ENCODE results near the gene KCNT1.

DNA sequence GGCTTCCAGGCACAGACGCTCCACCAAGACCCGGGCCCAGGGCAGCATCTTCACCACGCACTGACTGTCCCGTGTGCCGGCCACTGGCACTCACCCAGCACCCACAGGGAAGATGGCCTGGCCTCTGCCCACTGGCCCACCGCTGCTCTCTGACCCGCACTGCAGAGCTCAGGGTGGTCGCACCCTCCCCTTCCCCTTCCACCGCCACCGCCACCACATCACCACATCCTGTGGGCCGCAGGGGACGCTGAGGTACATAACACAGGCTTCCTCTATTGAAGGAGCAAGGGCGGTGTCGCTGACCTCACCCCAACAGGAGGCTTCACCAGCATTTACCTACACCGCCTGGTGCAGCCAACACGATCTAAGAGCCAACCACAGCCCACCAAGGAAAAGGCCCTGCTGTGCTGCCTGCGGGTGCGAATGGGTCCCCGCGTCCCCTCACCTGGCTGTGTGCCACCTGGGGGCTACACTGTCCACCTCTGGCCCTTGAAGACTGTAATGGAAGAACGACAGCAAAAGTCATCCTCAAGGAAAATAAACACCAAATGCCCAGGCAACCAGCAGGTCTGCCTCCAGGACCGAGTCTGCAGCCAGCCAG, 103.5 kb downstream of the KCNT1 start:
- TF ChIP-seq, protein P1, sequence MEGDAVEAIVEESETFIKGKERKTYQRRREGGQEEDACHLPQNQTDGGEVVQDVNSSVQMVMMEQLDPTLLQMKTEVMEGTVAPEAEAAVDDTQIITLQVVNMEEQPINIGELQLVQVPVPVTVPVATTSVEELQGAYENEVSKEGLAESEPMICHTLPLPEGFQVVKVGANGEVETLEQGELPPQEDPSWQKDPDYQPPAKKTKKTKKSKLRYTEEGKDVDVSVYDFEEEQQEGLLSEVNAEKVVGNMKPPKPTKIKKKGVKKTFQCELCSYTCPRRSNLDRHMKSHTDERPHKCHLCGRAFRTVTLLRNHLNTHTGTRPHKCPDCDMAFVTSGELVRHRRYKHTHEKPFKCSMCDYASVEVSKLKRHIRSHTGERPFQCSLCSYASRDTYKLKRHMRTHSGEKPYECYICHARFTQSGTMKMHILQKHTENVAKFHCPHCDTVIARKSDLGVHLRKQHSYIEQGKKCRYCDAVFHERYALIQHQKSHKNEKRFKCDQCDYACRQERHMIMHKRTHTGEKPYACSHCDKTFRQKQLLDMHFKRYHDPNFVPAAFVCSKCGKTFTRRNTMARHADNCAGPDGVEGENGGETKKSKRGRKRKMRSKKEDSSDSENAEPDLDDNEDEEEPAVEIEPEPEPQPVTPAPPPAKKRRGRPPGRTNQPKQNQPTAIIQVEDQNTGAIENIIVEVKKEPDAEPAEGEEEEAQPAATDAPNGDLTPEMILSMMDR (IDR thresholded peaks at IDR 0.05; ENCODE audit: low read depth, low read length) = no peak
- no peak for TF ChIP-seq POLR2A (IDR thresholded peaks at IDR 0.05; ENCODE audit: extremely low read depth, insufficient read length)
- TF ChIP-seq, protein P2, sequence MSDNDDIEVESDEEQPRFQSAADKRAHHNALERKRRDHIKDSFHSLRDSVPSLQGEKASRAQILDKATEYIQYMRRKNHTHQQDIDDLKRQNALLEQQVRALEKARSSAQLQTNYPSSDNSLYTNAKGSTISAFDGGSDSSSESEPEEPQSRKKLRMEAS (IDR thresholded peaks at IDR 0.05; ENCODE audit: low read depth, low read length) = no peak
- TF ChIP-seq MYC (IDR thresholded peaks at IDR 0.05; ENCODE audit: low read depth, low read length) = no peak
